Body of pancreas (tissue), 4 donors: ENCODE results near the gene PRODH. TPM values are rescaled to one million over a fixed set of nuclear protein-coding genes. Genes with fewer than 3 reads are reported as not detected.
A peak's percentile ranks its signal among the peaks of the same experiment; 100 is the strongest.

ENCODE experiments used
- ATAC-seq: fragments of 150-250 bp; one replicate; pipeline ENCODE4 v1.9.1; 2016
- DNase-seq, 4 donors: peaks; one replicate each; pipeline ENCODE4 v3.0.0-alpha.2; 2019
- H3K27ac ChIP-seq, 4 donors: fragments of 200-600 bp; sonication (generic); 1 replicate in 3 of 4; 2 replicates in 1 of 4; pipeline versions ENCODE4 v1.5.1 to v1.6.1; 2016 to 2019; ENCODE audit warnings: mild to moderate bottlenecking in 1 of 4, mixed read lengths in 1 of 4, moderate library complexity in 1 of 4
- H3K27me3 ChIP-seq, 2 donors: fragments of 200-600 bp; sonication (generic); one replicate each; pipeline ENCODE4 v1.6.0; 2016; ENCODE audit warnings: mild to moderate bottlenecking in 1 of 2
- H3K36me3 ChIP-seq, 2 donors: fragments of 200-600 bp; sonication (generic); replicated peaks in 1 of 2; 2 replicates each; pipeline ENCODE4 v1.5.1; 2016; ENCODE audit warnings: low read depth in 2 of 2; ENCODE audit not compliant: insufficient read depth in 1 of 2
- H3K4me1 ChIP-seq: fragments of 200-600 bp; sonication (generic); one replicate; pipeline ENCODE4 v1.6.0; 2016
- H3K4me3 ChIP-seq, 2 donors: fragments of 200-600 bp; sonication (generic); 1 replicate in 1 of 2; 2 replicates in 1 of 2; pipeline ENCODE4 v1.5.1; 2016 to 2019
- H3K9me3 ChIP-seq, 3 donors: fragments of 200-600 bp; sonication (generic); 1 replicate in 2 of 3; 2 replicates in 1 of 3; pipeline ENCODE4 v1.5.1; 2016
- POLR2A ChIP-seq, 3 donors: fragments of 450-650 bp; IDR thresholded peaks; one replicate each; pipeline ENCODE4 v1.6.1; 2016; ENCODE audit warnings: antibody characterized with exemption in 3 of 3, mild to moderate bottlenecking in 2 of 3
- WGBS, 2 donors: methylation state at CpG; one replicate each; pipeline ENCODE4 v1.1.5; 2017; 5-methylcytosine and 5-hydroxymethylcytosine counted together
- intact Hi-C: fragments of 100-400 bp; cut with DNase I; formaldehyde crosslinking; loops from one replicate; pipeline ENCODE4 v1.15.1; 2023
- total RNA-seq, 2 donors: library from RNA; depleted of rRNA; stranded (reverse); fragments of >200 nt; gene quantifications; one replicate each; pipeline ENCODE4 v1.1.0, GENCODE V29; 2016
- TF ChIP-seq, protein P1 (sequence below), 7 experiments: fragments of 450-650 bp in 4 of 7; fragments of 200-600 bp in 3 of 7; sonication (generic) in 3 of 7; IDR thresholded peaks; one replicate each; pipeline ENCODE4 v1.5.1; 2016 to 2019; ENCODE audit warnings: antibody characterized with exemption in 7 of 7

PRODH gene
- total RNA-seq, 2 donors from 2014 or later, result 1.0 to 11.5 TPM

GRCh38 chr22:18980829-18981228 lies 44.7 kb upstream of the PRODH start:
- Histone ChIP-seq H3K27me3 (no peaks in the 10 kb centered on the region), H3K4me3 (no peak overlapping the region), H3K9me3 (no peaks in the 10 kb centered on the region), H3K36me3 (no peaks in the 10 kb centered on the region), H3K27ac (no peak overlapping the region), H3K4me1 (peaks cover 12% of the 10 kb centered on the region)
- ATAC-seq, result no peak
- intact Hi-C loops, result no loop called here
- TF ChIP-seq POLR2A (IDR thresholded peaks at IDR 0.05), result no peak
- TF ChIP-seq, protein P1, sequence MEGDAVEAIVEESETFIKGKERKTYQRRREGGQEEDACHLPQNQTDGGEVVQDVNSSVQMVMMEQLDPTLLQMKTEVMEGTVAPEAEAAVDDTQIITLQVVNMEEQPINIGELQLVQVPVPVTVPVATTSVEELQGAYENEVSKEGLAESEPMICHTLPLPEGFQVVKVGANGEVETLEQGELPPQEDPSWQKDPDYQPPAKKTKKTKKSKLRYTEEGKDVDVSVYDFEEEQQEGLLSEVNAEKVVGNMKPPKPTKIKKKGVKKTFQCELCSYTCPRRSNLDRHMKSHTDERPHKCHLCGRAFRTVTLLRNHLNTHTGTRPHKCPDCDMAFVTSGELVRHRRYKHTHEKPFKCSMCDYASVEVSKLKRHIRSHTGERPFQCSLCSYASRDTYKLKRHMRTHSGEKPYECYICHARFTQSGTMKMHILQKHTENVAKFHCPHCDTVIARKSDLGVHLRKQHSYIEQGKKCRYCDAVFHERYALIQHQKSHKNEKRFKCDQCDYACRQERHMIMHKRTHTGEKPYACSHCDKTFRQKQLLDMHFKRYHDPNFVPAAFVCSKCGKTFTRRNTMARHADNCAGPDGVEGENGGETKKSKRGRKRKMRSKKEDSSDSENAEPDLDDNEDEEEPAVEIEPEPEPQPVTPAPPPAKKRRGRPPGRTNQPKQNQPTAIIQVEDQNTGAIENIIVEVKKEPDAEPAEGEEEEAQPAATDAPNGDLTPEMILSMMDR (IDR thresholded peaks at IDR 0.05), result no peak
- peak in 1 of 4 donors; percentile 0 for DNase-seq

DNA sequence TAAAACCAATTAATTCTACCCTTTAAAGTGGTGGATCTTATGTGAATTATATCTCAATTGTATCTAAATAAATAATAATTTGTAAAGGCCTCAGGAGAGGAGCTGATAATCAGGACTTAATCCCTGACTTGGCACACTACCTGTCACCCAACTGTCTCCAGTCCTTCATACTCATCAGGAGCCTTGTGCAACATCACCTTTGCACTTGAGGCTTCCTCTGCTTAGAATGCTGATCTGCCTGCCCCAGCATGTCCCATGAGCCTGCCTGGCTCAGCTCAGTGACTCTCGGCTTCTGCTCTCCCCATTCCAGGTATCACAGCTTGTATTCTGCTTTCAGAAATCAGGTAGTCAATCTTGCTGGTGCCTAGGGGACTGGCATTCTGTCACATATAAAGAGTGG lies 43.9 kb upstream of the PRODH start:
- DNase-seq, result peak in 1 of 4 donors; percentile 3
- Histone ChIP-seq H3K27ac (no peak overlapping the region), H3K27me3 (no peaks in the 10 kb centered on the region), H3K9me3 (no peaks in the 10 kb centered on the region), H3K4me1 (peaks cover 21% of the 10 kb centered on the region), H3K4me3 (no peak overlapping the region), H3K36me3 (no peaks in the 10 kb centered on the region)
- TF ChIP-seq, protein P1 (IDR thresholded peaks at IDR 0.05), result no peak
- no peak for TF ChIP-seq POLR2A (IDR thresholded peaks at IDR 0.05)
- WGBS, 2 donors, result 85 to 100% methylated on average over 1 of the region's 1 CpG
- no peak for ATAC-seq
- intact Hi-C loops, result no loop called here

GRCh38 chr22:18978506-18978905 lies 42.4 kb upstream of the PRODH start:
- intact Hi-C loops, result no loop called here
- 83% methylated on average over 6 to 9 of the region's 9 CpGs for WGBS, 2 donors
- Histone ChIP-seq H3K9me3 (no peaks in the 10 kb centered on the region), H3K4me3 (no peak overlapping the region), H3K36me3 (no peaks in the 10 kb centered on the region), H3K27ac (no peak overlapping the region), H3K4me1 (peaks cover 35% of the 10 kb centered on the region), H3K27me3 (no peaks in the 10 kb centered on the region)
- DNase-seq, result no peak
- no peak for ATAC-seq
- TF ChIP-seq, protein P1 (IDR thresholded peaks at IDR 0.05), result no peak
- no peak for TF ChIP-seq POLR2A (IDR thresholded peaks at IDR 0.05)

- H3K4me3 ChIP-seq, result no peak overlapping the region
- H3K27me3 ChIP-seq, result no peaks in the 10 kb centered on the region
- TF ChIP-seq, protein P1 (IDR thresholded peaks at IDR 0.05), result no peak
- TF ChIP-seq POLR2A (IDR thresholded peaks at IDR 0.05), result no peak
- ATAC-seq, result no peak
- no peaks in the 10 kb centered on the region for H3K36me3 ChIP-seq
- intact Hi-C loops, result no loop called here
- no peak for DNase-seq
- no peaks in the 10 kb centered on the region for H3K9me3 ChIP-seq
- peaks cover 41% of the 10 kb centered on the region for H3K4me1 ChIP-seq
- H3K27ac ChIP-seq, result peak overlapping the region in 1 of 4 donors; percentile 23
- 68 to 92% methylated on average over 1 to 9 of the region's 9 CpGs for WGBS, 2 donors
These were observed 41.8 kb upstream of the PRODH start for GRCh38 chr22:18977824-18978425.

- TF ChIP-seq POLR2A (IDR thresholded peaks at IDR 0.05), result no peak
- TF ChIP-seq, protein P1 (IDR thresholded peaks at IDR 0.05), result no peak
- Histone ChIP-seq H3K4me3 (no peak overlapping the region), H3K9me3 (no peaks in the 10 kb centered on the region), H3K27me3 (no peaks in the 10 kb centered on the region), H3K36me3 (no peaks in the 10 kb centered on the region), H3K4me1 (peaks cover 55% of the 10 kb centered on the region), H3K27ac (peak overlapping the region; percentile 79 to 94 (median 84))
- intact Hi-C loops, result no loop called here
- WGBS, 2 donors, result 55 to 76% methylated on average over 5 to 10 of the region's 10 CpGs
- DNase-seq (peak; percentile 54 to 78 (median 69)), ATAC-seq (peak; percentile 55)
These were observed 40.2 kb upstream of the PRODH start for GRCh38 chr22:18976197-18976751.
